GM12878 (cell line): ENCODE results near the gene SULT1A3. TPM values are rescaled to one million over a fixed set of nuclear protein-coding genes. Genes with fewer than 3 reads are reported as not detected.

ENCODE experiments used
- ATAC-seq: fragments of 200-7000 bp; cut with Tn5 transposase; 3 replicates; pipeline ENCODE4 v1.9.1; 2020; ENCODE audit warnings: mild to moderate bottlenecking, moderate library complexity
- BruUV-seq: library from RNA; stranded (reverse); fragments of 400-500 nt; replicated peaks from 2 replicates; lab custom pipeline; 2021; lab: Mats Ljungman, UMichigan
- CTCF ChIA-PET: fragments of 300-600 bp; sonication (Branson Sonifier 250); formaldehyde crosslinking; extraction: SDS; loops from one replicate; lab custom pipeline; 2021; ENCODE audit warnings: inconsistent platforms; lab: Yijun Ruan, JAX
- POLR2A ChIA-PET: fragments of 350-600 bp; formaldehyde crosslinking; extraction: SDS; loops from one replicate; lab custom pipeline; 2021; ENCODE audit warnings: inconsistent platforms; lab: Charles Lee
- RAD21 ChIA-PET: fragments of 300-600 bp; sonication (Branson Sonifier 250); formaldehyde crosslinking; loops from one replicate; lab custom pipeline; 2023; ENCODE audit warnings: antibody characterized with exemption; ENCODE audit not compliant: unreplicated experiment; lab: Charles Lee
- SMC1A ChIA-PET: fragments of 300-600 bp; sonication (Branson Sonifier 250); formaldehyde crosslinking; loops from one replicate; lab custom pipeline; 2023; ENCODE audit not compliant: unreplicated experiment, uncharacterized antibody; lab: Charles Lee
- DNase-seq: peaks from one replicate; pipeline ENCODE4 v3.0.0-alpha.2; 2011; ENCODE audit warnings: low read depth, low spot score
- FAIRE-seq: peaks from 3 replicates; lab custom pipeline; 2011; peaks lifted over from hg19 to GRCh38; lab: Jason Lieb, UNC
- H2AFZ ChIP-seq: 2 replicates; pipeline ENCODE4 v1.6.0; 2011; ENCODE audit warnings: low read depth, low read length, control low read depth; ENCODE audit not compliant: control insufficient read depth
- H3K27ac ChIP-seq: 2 replicates; pipeline ENCODE4 v1.5.1; 2011; ENCODE audit warnings: control low read depth; ENCODE audit not compliant: control insufficient read depth, insufficient read depth
- H3K27me3 ChIP-seq, 2 experiments: replicated peaks in 1 of 2; 2 replicates each; pipeline versions ENCODE4 v1.6.0 to v1.6.1; 2011; ENCODE audit warnings: low read length in 1 of 2; ENCODE audit not compliant: control insufficient read depth in 2 of 2, insufficient read depth in 2 of 2
- H3K36me3 ChIP-seq, 2 experiments: 2 replicates each; pipeline ENCODE4 v1.5.1; 2011; ENCODE audit warnings: low read length in 1 of 2; ENCODE audit not compliant: control insufficient read depth in 2 of 2, insufficient read depth in 2 of 2
- H3K4me1 ChIP-seq: 2 replicates; pipeline ENCODE4 v1.6.1; 2011; ENCODE audit warnings: mild to moderate bottlenecking, low read length, moderate library complexity, mixed read lengths; ENCODE audit not compliant: control insufficient read depth, insufficient read depth
- H3K4me2 ChIP-seq: 2 replicates; pipeline ENCODE4 v1.6.0; 2011; ENCODE audit warnings: control low read depth; ENCODE audit not compliant: control insufficient read depth, insufficient read depth
- H3K4me3 ChIP-seq: fragments of 200-600 bp; sonication (generic); 2 replicates; pipeline ENCODE4 v1.5.1; 2016
- H3K79me2 ChIP-seq: 2 replicates; pipeline ENCODE4 v1.6.0; 2011; ENCODE audit warnings: low read length; ENCODE audit not compliant: control insufficient read depth, insufficient read depth
- H3K9ac ChIP-seq: 2 replicates; pipeline ENCODE4 v1.8.0; 2011; ENCODE audit warnings: low read length, control low read depth, mixed read lengths; ENCODE audit not compliant: control insufficient read depth, insufficient read depth
- H3K9me3 ChIP-seq: replicated peaks from 3 replicates; pipeline ENCODE4 v1.5.1; 2011; ENCODE audit warnings: mild to moderate bottlenecking, low read length; ENCODE audit not compliant: control insufficient read depth, insufficient read depth
- H4K20me1 ChIP-seq: 2 replicates; pipeline ENCODE4 v1.6.0; 2011; ENCODE audit not compliant: control insufficient read depth, insufficient read depth
- CBX5 ChIP-seq: sonication (generic); IDR thresholded peaks from 2 replicates; pipeline ENCODE4 v1.6.1; 2016; ENCODE audit warnings: low read depth, moderate library complexity, mild to moderate bottlenecking, inconsistent platforms
- EP300 ChIP-seq, 2 experiments: fragments of 150-350 bp in 1 of 2; IDR thresholded peaks; 2 replicates each; pipeline ENCODE4 v1.6.1; 2011 to 2012; ENCODE audit warnings: low read depth in 2 of 2, low read length in 2 of 2, borderline replicate concordance in 1 of 2, improper control_type of control experiment in 1 of 2, inconsistent platforms in 1 of 2; ENCODE audit not compliant: control insufficient read depth in 1 of 2
- IRF4 ChIP-seq: IDR thresholded peaks from 2 replicates; pipeline ENCODE4 v1.6.1; 2011; ENCODE audit warnings: low read depth, low read length
- NFYB ChIP-seq: IDR thresholded peaks from 2 replicates; pipeline ENCODE4 v1.6.1; 2011; ENCODE audit warnings: low read depth, mild to moderate bottlenecking, low read length, improper control_type of control experiment, moderate library complexity; ENCODE audit not compliant: insufficient read depth
- PKNOX1 ChIP-seq: fragments of 450-650 bp; IDR thresholded peaks from 2 replicates; pipeline ENCODE4 v1.6.1; 2016; ENCODE audit warnings: mild to moderate bottlenecking
- SMAD1 ChIP-seq: fragments of 450-650 bp; IDR thresholded peaks from 2 replicates; pipeline ENCODE4 v1.6.1; 2018; ENCODE audit warnings: mild to moderate bottlenecking, low read depth; ENCODE audit not compliant: partially characterized antibody
- SMC3 ChIP-seq: IDR thresholded peaks from 2 replicates; pipeline ENCODE4 v1.6.1; 2011; ENCODE audit warnings: low read length, improper control_type of control experiment, borderline replicate concordance
- SREBF2 ChIP-seq: IDR thresholded peaks from 2 replicates; pipeline ENCODE4 v1.6.1; 2012; ENCODE audit warnings: mild to moderate bottlenecking, low read length
- ZNF207 ChIP-seq: fragments of 450-650 bp; IDR thresholded peaks from 2 replicates; pipeline ENCODE4 v1.6.1; 2014; ENCODE audit warnings: antibody characterized with exemption, mild to moderate bottlenecking, borderline replicate concordance
- WGBS: methylation state at CpG from one replicate; pipeline ENCODE4 v1.1.6; 2016; ENCODE audit warnings: low lambda C conversion rate; ENCODE audit not compliant: insufficient replicate concordance, insufficient coverage; ENCODE audit errors: missing lambda C conversion rate; 5-methylcytosine and 5-hydroxymethylcytosine counted together
- in situ Hi-C: fragments of 300-500 bp; cut with MboI; formaldehyde crosslinking; loops from 9 replicates; pipeline ENCODE4 v1.14.3; 2018; ENCODE audit warnings: mixed read lengths
- intact Hi-C: fragments of 100-400 bp; cut with micrococcal nuclease; formaldehyde crosslinking; loops from one replicate; pipeline ENCODE4 v1.14.2; 2022; ENCODE audit not compliant: unreplicated experiment
- polyA plus RNA-seq, 11 experiments: library from polyadenylated mRNA; depleted of rRNA in 4 of 11; unstranded in 6 of 11; stranded (reverse) in 5 of 11; fragments of >200 nt; fragmentation: Nextera tagmentation in 4 of 11; fragmentation: Illumina TruSeq in 1 of 11; extraction: Ambion mirVana in 4 of 11; extraction: Trizol in 1 of 11; gene quantifications; 1 replicate in 1 of 11; 2 replicates in 10 of 11; pipeline versions ENCODE4 v1.2.1 to v1.2.3, GENCODE V29; 2011 to 2016; ENCODE audit warnings: inconsistent platforms in 2 of 11, missing spikeins in 2 of 11, low read depth in 1 of 11
- total RNA-seq, 4 experiments: library from RNA; depleted of rRNA in 3 of 4; stranded (reverse); fragments of >200 nt in 3 of 4; fragmentation: Illumina TruSeq in 1 of 4; extraction: Trizol in 1 of 4; gene quantifications; 2 replicates each; pipeline versions ENCODE4 v1.2.1 to v1.2.3, GENCODE V29; 2013 to 2021
- TF ChIP-seq, protein P1 (sequence below): IDR thresholded peaks from 2 replicates; pipeline ENCODE4 v1.6.1; 2011; ENCODE audit warnings: low read depth, mild to moderate bottlenecking, low read length, moderate library complexity, borderline replicate concordance; ENCODE audit errors: extremely low read depth
- TF ChIP-seq, protein P2 (sequence below): fragments of 450-650 bp; IDR thresholded peaks from 2 replicates; pipeline ENCODE4 v1.6.1; 2018; ENCODE audit warnings: mild to moderate bottlenecking, low read depth, moderate library complexity; ENCODE audit not compliant: partially characterized antibody

Gene SULT1A3
- total and polyA plus RNA-seq, 10 of the 15 experiments (the other 5 are each of a cell fraction or from before 2014, with no cell fraction given): 3.3 to 15.8 (median 6.2) TPM

DNA sequence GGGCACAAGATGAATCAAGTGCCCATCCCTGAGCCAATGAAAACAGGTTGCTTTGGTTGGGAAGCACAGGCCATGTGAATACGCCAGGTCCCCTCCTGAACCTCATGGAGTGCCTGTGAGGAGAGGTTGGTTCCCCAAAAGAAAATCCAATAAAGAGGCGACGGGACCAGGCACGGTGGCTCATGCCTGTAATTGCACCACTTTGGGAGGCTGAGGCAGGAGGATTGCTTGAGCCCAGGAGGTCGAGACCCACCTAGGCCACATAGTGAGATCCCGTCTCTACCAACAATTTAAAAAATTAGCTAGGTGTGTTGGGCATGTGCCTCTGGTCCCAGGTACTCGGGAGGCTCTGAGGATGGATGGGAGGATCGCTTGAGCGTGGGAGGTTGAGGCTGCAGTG lies 19.1 kb upstream of the SULT1A3 start:
- H3K27ac ChIP-seq: no peak overlapping the region
- no peak overlapping the region for H3K4me2 ChIP-seq
- H3K79me2 ChIP-seq: peaks cover 20% of the 10 kb centered on the region
- H3K9me3 ChIP-seq: no peaks in the 10 kb centered on the region
- H2AFZ ChIP-seq: no peak overlapping the region
- CTCF ChIA-PET: no interaction called here
- intact Hi-C loops: no loop called here
- no peak overlapping the region for H3K4me3 ChIP-seq
- no TSS peak for BruUV-seq
- RAD21 ChIA-PET: interaction anchor here (0.6 kb wide), 1 partner anchor 189 kb away, joined by 5 read pairs; no protein-coding TSS in a partner anchor
- no peaks in the 10 kb centered on the region for H4K20me1 ChIP-seq
- in situ Hi-C loops: loop anchor here (10.0 kb wide), 2 partner anchors 455 to 515 kb away; partner anchors contain the start of gene SRCAP
- TF ChIP-seq SMC3 (no peak), PKNOX1 (no peak), EP300 (IDR thresholded peaks at IDR 0.05; ENCODE audit: borderline replicate concordance in 1 of 2, control insufficient read depth in 1 of 2, low read depth in 2 of 2, low read length in 2 of 2) (no peak), SMAD1 (no peak), ZNF207 (no peak), SREBF2 (no peak), CBX5 (no peak), NFYB (no peak), IRF4 (no peak)
- TF ChIP-seq, protein P1, sequence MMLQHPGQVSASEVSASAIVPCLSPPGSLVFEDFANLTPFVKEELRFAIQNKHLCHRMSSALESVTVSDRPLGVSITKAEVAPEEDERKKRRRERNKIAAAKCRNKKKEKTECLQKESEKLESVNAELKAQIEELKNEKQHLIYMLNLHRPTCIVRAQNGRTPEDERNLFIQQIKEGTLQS: no peak
- TF ChIP-seq, protein P2, sequence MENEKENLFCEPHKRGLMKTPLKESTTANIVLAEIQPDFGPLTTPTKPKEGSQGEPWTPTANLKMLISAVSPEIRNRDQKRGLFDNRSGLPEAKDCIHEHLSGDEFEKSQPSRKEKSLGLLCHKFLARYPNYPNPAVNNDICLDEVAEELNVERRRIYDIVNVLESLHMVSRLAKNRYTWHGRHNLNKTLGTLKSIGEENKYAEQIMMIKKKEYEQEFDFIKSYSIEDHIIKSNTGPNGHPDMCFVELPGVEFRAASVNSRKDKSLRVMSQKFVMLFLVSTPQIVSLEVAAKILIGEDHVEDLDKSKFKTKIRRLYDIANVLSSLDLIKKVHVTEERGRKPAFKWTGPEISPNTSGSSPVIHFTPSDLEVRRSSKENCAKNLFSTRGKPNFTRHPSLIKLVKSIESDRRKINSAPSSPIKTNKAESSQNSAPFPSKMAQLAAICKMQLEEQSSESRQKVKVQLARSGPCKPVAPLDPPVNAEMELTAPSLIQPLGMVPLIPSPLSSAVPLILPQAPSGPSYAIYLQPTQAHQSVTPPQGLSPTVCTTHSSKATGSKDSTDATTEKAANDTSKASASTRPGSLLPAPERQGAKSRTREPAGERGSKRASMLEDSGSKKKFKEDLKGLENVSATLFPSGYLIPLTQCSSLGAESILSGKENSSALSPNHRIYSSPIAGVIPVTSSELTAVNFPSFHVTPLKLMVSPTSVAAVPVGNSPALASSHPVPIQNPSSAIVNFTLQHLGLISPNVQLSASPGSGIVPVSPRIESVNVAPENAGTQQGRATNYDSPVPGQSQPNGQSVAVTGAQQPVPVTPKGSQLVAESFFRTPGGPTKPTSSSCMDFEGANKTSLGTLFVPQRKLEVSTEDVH: no peak
- ATAC-seq (no peak), DNase-seq (no peak), FAIRE-seq (no peak)
- WGBS: 88% methylated on average over 9 of the region's 9 CpGs
- SMC1A ChIA-PET: no interaction called here
- no peaks in the 10 kb centered on the region for H3K27me3 ChIP-seq
- no peaks in the 10 kb centered on the region for H3K36me3 ChIP-seq
- H3K9ac ChIP-seq: no peak overlapping the region
- peaks cover 6% of the 10 kb centered on the region for H3K4me1 ChIP-seq
- POLR2A ChIA-PET: interaction anchor here (0.5 to 0.8 kb wide), 5 partner anchors 64 to 701 kb away, joined by 3 to 8 read pairs (median 4); no protein-coding TSS in a partner anchor
